BLaER1 (cell line): ENCODE results near the gene RIOK2.
"Not testable (repeated sequence)": the region's sequence is repeated elsewhere in the genome, so short reads cannot be mapped to it uniquely, and the experiment has no call there.

Experiments used
- H3K27ac ChIP-seq: shearing (Covaris generic); formaldehyde crosslinking; 2 replicates; pipeline ENCODE4 v1.8.1; 2022
- H3K27me3 ChIP-seq: shearing (Covaris generic); formaldehyde crosslinking; 2 replicates; pipeline ENCODE4 v1.8.1; 2022
- H3K36me3 ChIP-seq: shearing (Covaris generic); formaldehyde crosslinking; 2 replicates; pipeline ENCODE4 v1.8.1; 2022
- H3K4me1 ChIP-seq: shearing (Covaris generic); formaldehyde crosslinking; 2 replicates; pipeline ENCODE4 v1.8.1; 2022
- H3K4me2 ChIP-seq: shearing (Covaris generic); formaldehyde crosslinking; 2 replicates; pipeline ENCODE4 v1.8.1; 2022
- H3K4me3 ChIP-seq: shearing (Covaris generic); formaldehyde crosslinking; 2 replicates; pipeline ENCODE4 v1.8.1; 2022
- H3K9ac ChIP-seq: shearing (Covaris generic); formaldehyde crosslinking; 2 replicates; pipeline ENCODE4 v1.8.1; 2022
- H3K9me3 ChIP-seq: shearing (Covaris generic); formaldehyde crosslinking; 2 replicates; pipeline ENCODE4 v1.8.1; 2022
- H4K20me1 ChIP-seq: shearing (Covaris generic); formaldehyde crosslinking; 2 replicates; pipeline ENCODE4 v1.8.1; 2022
- Cebpa-rat ChIP-seq: shearing (Covaris generic); IDR thresholded peaks from 2 replicates; pipeline ENCODE4 v1.8.1; 2022

RIOK2 gene

GRCh38 chr5:97208184-97208713 is 25.2 kb upstream of the RIOK2 start:
- H3K4me2 ChIP-seq = no peak overlapping the region
- no peaks in the 10 kb centered on the region for H4K20me1 ChIP-seq
- H3K9me3 ChIP-seq = peaks cover 16% of the 10 kb centered on the region
- H3K36me3 ChIP-seq = no peaks in the 10 kb centered on the region
- H3K27ac ChIP-seq = no peak overlapping the region
- no peak overlapping the region for H3K4me3 ChIP-seq
- no peak for TF ChIP-seq Cebpa-rat
- no peaks in the 10 kb centered on the region for H3K27me3 ChIP-seq
- H3K4me1 ChIP-seq = no peaks in the 10 kb centered on the region
- no peak overlapping the region for H3K9ac ChIP-seq

- H3K4me3 ChIP-seq = peak overlapping the region; percentile 54; the same call in 1 of the 2 replicates
- H3K9ac ChIP-seq = no peak overlapping the region
- H3K27ac ChIP-seq = peak overlapping the region; percentile 84; the same call in 1 of the 2 replicates
Observed at GRCh38 chr5:97194366-97194765, 11.3 kb upstream of the RIOK2 start.

GRCh38 chr5:97193355-97193688 is 10.3 kb upstream of the RIOK2 start:
- no peak for TF ChIP-seq Cebpa-rat
- H3K4me1 ChIP-seq = peaks cover 37% of the 10 kb centered on the region
- peak overlapping the region; percentile 87 for H3K4me2 ChIP-seq
- H3K4me3 ChIP-seq = peak overlapping the region; percentile 54
- no peaks in the 10 kb centered on the region for H3K27me3 ChIP-seq
- H4K20me1 ChIP-seq = no peaks in the 10 kb centered on the region
- no peaks in the 10 kb centered on the region for H3K36me3 ChIP-seq
- peak overlapping the region; percentile 84 for H3K27ac ChIP-seq
- peaks cover 62% of the 10 kb centered on the region for H3K9me3 ChIP-seq
- peak overlapping the region; percentile 71; the same call in 1 of the 2 replicates for H3K9ac ChIP-seq

More at GRCh38 chr5:97194366-97194765, 11.3 kb upstream of the RIOK2 start:
- no peak for TF ChIP-seq Cebpa-rat
- H3K27me3 ChIP-seq = no peaks in the 10 kb centered on the region
- H4K20me1 ChIP-seq = no peaks in the 10 kb centered on the region
- H3K36me3 ChIP-seq = no peaks in the 10 kb centered on the region
- peaks cover 52% of the 10 kb centered on the region for H3K9me3 ChIP-seq
- H3K4me1 ChIP-seq = peaks cover 37% of the 10 kb centered on the region
- H3K4me2 ChIP-seq = peak overlapping the region; percentile 87

- Histone ChIP-seq H3K4me3 (peak overlapping the region; percentile 54), H3K27me3 (no peaks in the 10 kb centered on the region), H3K9ac (peak overlapping the region; percentile 71; the same call in 1 of the 2 replicates), H3K36me3 (no peaks in the 10 kb centered on the region), H4K20me1 (no peaks in the 10 kb centered on the region), H3K9me3 (peaks cover 66% of the 10 kb centered on the region), H3K4me2 (peak overlapping the region; percentile 87), H3K27ac (peak overlapping the region; percentile 84), H3K4me1 (peaks cover 37% of the 10 kb centered on the region)
- no peak for TF ChIP-seq Cebpa-rat
Observed at GRCh38 chr5:97192580-97193354, 9.7 kb upstream of the RIOK2 start.

- Histone ChIP-seq H3K4me2 (peak overlapping the region; percentile 87; the same call in 1 of the 2 replicates), H3K4me1 (peaks cover 37% of the 10 kb centered on the region), H3K27ac (peak overlapping the region; percentile 84; the same call in 1 of the 2 replicates)
Observed at GRCh38 chr5:97191893-97192292, 8.8 kb upstream of the RIOK2 start.

GRCh38 chr5:97189523-97189922 is 6.5 kb upstream of the RIOK2 start:
- H3K9ac ChIP-seq, H3K4me2 ChIP-seq, H3K27me3 ChIP-seq, H3K4me3 ChIP-seq, H3K36me3 ChIP-seq, H4K20me1 ChIP-seq, H3K27ac ChIP-seq: not testable (repeated sequence)
- peaks cover 66% of the 10 kb centered on the region for H3K9me3 ChIP-seq
- peaks cover 26% of the 10 kb centered on the region for H3K4me1 ChIP-seq

More at GRCh38 chr5:97191893-97192292, 8.8 kb upstream of the RIOK2 start:
- no peak for TF ChIP-seq Cebpa-rat
- no peaks in the 10 kb centered on the region for H4K20me1 ChIP-seq
- no peaks in the 10 kb centered on the region for H3K27me3 ChIP-seq
- peaks cover 66% of the 10 kb centered on the region for H3K9me3 ChIP-seq
- no peak overlapping the region for H3K9ac ChIP-seq
- peak overlapping the region; percentile 54 for H3K4me3 ChIP-seq
- H3K36me3 ChIP-seq = no peaks in the 10 kb centered on the region

GRCh38 chr5:97183930-97184213 is 825 bp upstream of the RIOK2 start:
- Histone ChIP-seq H3K9me3 (peaks cover 18% of the 10 kb centered on the region), H3K4me1 (peaks cover 30% of the 10 kb centered on the region), H3K27me3 (no peaks in the 10 kb centered on the region), H3K36me3 (peaks cover 14% of the 10 kb centered on the region), H4K20me1 (peaks cover 24% of the 10 kb centered on the region), H3K9ac (peak overlapping the region; percentile 97), H3K4me3 (peak overlapping the region; percentile 97), H3K4me2 (peak overlapping the region; percentile 91), H3K27ac (peak overlapping the region; percentile 96)
- TF ChIP-seq Cebpa-rat = no peak

GRCh38 chr5:97182571-97183099 is 412 bp downstream of the RIOK2 start:
- peaks cover 27% of the 10 kb centered on the region for H3K36me3 ChIP-seq
- H3K4me1 ChIP-seq = peaks cover 30% of the 10 kb centered on the region
- H3K4me2 ChIP-seq = peak overlapping the region; percentile 91
- H4K20me1 ChIP-seq = peaks cover 24% of the 10 kb centered on the region
- H3K27me3 ChIP-seq = no peaks in the 10 kb centered on the region
- peak overlapping the region; percentile 97 for H3K4me3 ChIP-seq
- peak overlapping the region; percentile 97 for H3K9ac ChIP-seq
- peak overlapping the region; percentile 96 for H3K27ac ChIP-seq
- no peak for TF ChIP-seq Cebpa-rat
- peaks cover 9% of the 10 kb centered on the region; the same call in 1 of the 2 replicates for H3K9me3 ChIP-seq

- peaks cover 30% of the 10 kb centered on the region for H3K4me1 ChIP-seq
- peak overlapping the region; percentile 91 for H3K4me2 ChIP-seq
- H3K9ac ChIP-seq = peak overlapping the region; percentile 97
- peak overlapping the region; percentile 97 for H3K4me3 ChIP-seq
- no peaks in the 10 kb centered on the region for H3K27me3 ChIP-seq
- TF ChIP-seq Cebpa-rat = no peak
- peaks cover 24% of the 10 kb centered on the region for H4K20me1 ChIP-seq
- peak overlapping the region; percentile 96 for H3K27ac ChIP-seq
- peaks cover 33% of the 10 kb centered on the region for H3K36me3 ChIP-seq
- peaks cover 9% of the 10 kb centered on the region; the same call in 1 of the 2 replicates for H3K9me3 ChIP-seq
Observed at GRCh38 chr5:97181856-97182545, 1.0 kb downstream of the RIOK2 start.

GRCh38 chr5:97179457-97179856 is 3.6 kb downstream of the RIOK2 start:
- H3K27me3 ChIP-seq, H3K4me2 ChIP-seq, H3K4me3 ChIP-seq, H3K9me3 ChIP-seq, H3K27ac ChIP-seq, H3K9ac ChIP-seq: not testable (repeated sequence)
- H4K20me1 ChIP-seq = peaks cover 25% of the 10 kb centered on the region
- H3K36me3 ChIP-seq = peaks cover 59% of the 10 kb centered on the region
- H3K4me1 ChIP-seq = peaks cover 30% of the 10 kb centered on the region
